K562 (cell line): ENCODE data around the gene HS3ST3A1. TPM values are rescaled to one million over a fixed set of nuclear protein-coding genes. Genes with fewer than 3 reads are reported as not detected.
A peak's percentile ranks its signal among the peaks of the same experiment; 100 is the strongest.

Experiments used
- ATAC-seq: fragments of 200-7000 bp; cut with Tn5 transposase; 3 replicates; pipeline ENCODE4 v1.9.1; 2020; ENCODE audit warnings: moderate library complexity
- BruUV-seq: library from RNA; stranded (reverse); fragments of 400-500 nt; replicated peaks from 2 replicates; lab custom pipeline; 2021; lab: Mats Ljungman, UMichigan
- CTCF ChIA-PET: fragments of 300-600 bp; formaldehyde crosslinking; extraction: SDS; loops from one replicate; lab custom pipeline; 2021; ENCODE audit warnings: low intra/inter-chr PET ratio; lab: Yijun Ruan, JAX
- POLR2A ChIA-PET: fragments of 300-600, 350-650 bp; sonication (Branson Sonifier 250); formaldehyde crosslinking; extraction: SDS; loops from one replicate; lab custom pipeline; 2021; ENCODE audit warnings: antibody characterized with exemption, inconsistent platforms; lab: Yijun Ruan, JAX
- DNase-seq, 4 experiments: peaks; one replicate each; pipeline versions ENCODE4 v3.0.0 to v3.0.0-alpha.2; 2011 to 2018; ENCODE audit warnings: low spot score in 3 of 4, mixed read lengths in 3 of 4; ENCODE audit errors: extremely low read depth in 1 of 4
- FAIRE-seq: peaks from 2 replicates; lab custom pipeline; 2011; peaks lifted over from hg19 to GRCh38; lab: Jason Lieb, UNC
- H2AFZ ChIP-seq: 2 replicates; pipeline ENCODE4 v1.6.0; 2011; ENCODE audit warnings: low read depth, low read length, control low read depth, inconsistent platforms
- H3K27ac ChIP-seq: fragments of 200-600 bp; 3 replicates; pipeline ENCODE4 v1.8.0; 2011; ENCODE audit warnings: low read depth, mild to moderate bottlenecking, control low read depth, inconsistent platforms, low read length, moderate library complexity, mixed read lengths; ENCODE audit errors: extremely low read depth
- H3K27me3 ChIP-seq, 2 experiments: fragments of 300-600 bp in 1 of 2; 2 replicates in 1 of 2; 3 replicates in 1 of 2; pipeline versions ENCODE4 v1.6.0 to v1.8.0; 2011; ENCODE audit warnings: inconsistent platforms in 2 of 2, low read length in 2 of 2, mild to moderate bottlenecking in 1 of 2, mixed read lengths in 1 of 2, moderate library complexity in 1 of 2; ENCODE audit not compliant: control insufficient read depth in 2 of 2, insufficient read depth in 2 of 2
- H3K36me3 ChIP-seq: fragments of 300-600 bp; 3 replicates; pipeline ENCODE4 v1.8.0; 2011; ENCODE audit warnings: mild to moderate bottlenecking, low read length, inconsistent platforms; ENCODE audit not compliant: control insufficient read depth, insufficient read depth
- H3K4me1 ChIP-seq, 2 experiments: fragments of 200-600 bp in 1 of 2; replicated peaks in 1 of 2; 2 replicates in 1 of 2; 3 replicates in 1 of 2; pipeline versions ENCODE4 v1.5.1 to v1.8.0; 2011; ENCODE audit warnings: inconsistent platforms in 2 of 2, low read length in 2 of 2, mild to moderate bottlenecking in 1 of 2, mixed read lengths in 1 of 2, moderate library complexity in 1 of 2; ENCODE audit not compliant: control insufficient read depth in 2 of 2, insufficient read depth in 2 of 2
- H3K4me2 ChIP-seq: 2 replicates; pipeline ENCODE4 v1.6.1; 2011; ENCODE audit warnings: low read length, control low read depth, inconsistent platforms, mixed read lengths; ENCODE audit not compliant: insufficient read depth
- H3K4me3 ChIP-seq: fragments of 200-600 bp; sonication (generic), shearing (Covaris generic); 2 replicates; pipeline ENCODE4 v1.5.1; 2016; ENCODE audit warnings: control low read depth, inconsistent platforms
- H3K79me2 ChIP-seq: fragments of 200-600 bp; 3 replicates; pipeline ENCODE4 v1.8.0; 2011; ENCODE audit warnings: low read length, inconsistent platforms; ENCODE audit not compliant: control insufficient read depth, insufficient read depth
- H3K9ac ChIP-seq, 2 experiments: 2 replicates each; pipeline versions ENCODE4 v1.6.0 to v1.6.1; 2011; ENCODE audit warnings: low read depth in 2 of 2, low read length in 2 of 2, control low read depth in 1 of 2, inconsistent platforms in 1 of 2, mild to moderate bottlenecking in 1 of 2, mixed read lengths in 1 of 2; ENCODE audit not compliant: insufficient read depth in 1 of 2
- H3K9me1 ChIP-seq: one replicate; pipeline ENCODE4 v1.6.0; 2011; ENCODE audit warnings: inconsistent platforms, mild to moderate bottlenecking, low read length, moderate library complexity; ENCODE audit not compliant: control insufficient read depth, insufficient read depth
- H3K9me3 ChIP-seq: replicated peaks from 2 replicates; pipeline ENCODE4 v1.5.1; 2011; ENCODE audit warnings: low read depth, low read length, inconsistent platforms; ENCODE audit not compliant: control insufficient read depth, insufficient read depth
- H4K20me1 ChIP-seq: replicated peaks from 2 replicates; pipeline ENCODE4 v1.6.1; 2011; ENCODE audit warnings: low read length, inconsistent platforms, mixed read lengths; ENCODE audit not compliant: control insufficient read depth, insufficient read depth
- NR2C2 ChIP-seq, 2 experiments: fragments of 200-800 bp in 1 of 2; sonication (Bioruptor generic) in 1 of 2; sonication (generic) in 1 of 2; formaldehyde crosslinking in 1 of 2; IDR thresholded peaks; 2 replicates each; pipeline versions ENCODE4 v1.6.1 to v1.8.0; 2016 to 2022; ENCODE audit warnings: mild to moderate bottlenecking in 1 of 2, missing compliant biosample characterization in 1 of 2, missing genetic modification characterization in 1 of 2, missing genetic modification reagents in 1 of 2
- RFX5 ChIP-seq: IDR thresholded peaks from 2 replicates; pipeline ENCODE4 v1.6.1; 2011; ENCODE audit warnings: low read depth, mild to moderate bottlenecking, improper control_type of control experiment, low read length
- RUNX1 ChIP-seq: sonication (generic); IDR thresholded peaks from 2 replicates; pipeline ENCODE4 v1.6.1; 2016; ENCODE audit warnings: antibody characterized with exemption, low read depth
- XRCC3 ChIP-seq: fragments of 450-650 bp; IDR thresholded peaks from 2 replicates; pipeline ENCODE4 v1.6.1; 2017; ENCODE audit warnings: mild to moderate bottlenecking, moderate library complexity
- ZNF121 ChIP-seq: sonication (generic); formaldehyde crosslinking; conservative IDR thresholded peaks from 2 replicates; pipeline ENCODE4 v1.8.0; 2022; ENCODE audit warnings: missing genetic modification reagents
- whole genome bisulfite sequencing: fragments of 100-300 bp; shearing (Covaris generic); methylation state at CpG from one replicate; pipeline ENCODE4 v1.1.6; 2016; ENCODE audit warnings: low coverage, mixed read lengths; ENCODE audit not compliant: insufficient coverage; ENCODE audit errors: missing lambda C conversion rate; 5-methylcytosine and 5-hydroxymethylcytosine counted together
- in situ Hi-C: fragments of 300-500 bp; cut with MboI; formaldehyde crosslinking; loops from 4 replicates; pipeline ENCODE4 v1.15.0; 2018; ENCODE audit warnings: inconsistent platforms, mixed read lengths
- intact Hi-C: fragments of 100-400 bp; cut with micrococcal nuclease; formaldehyde crosslinking; loops from 2 replicates; pipeline ENCODE4 v1.14.2; 2022
- polyA plus RNA-seq, 8 experiments: library from polyadenylated mRNA; depleted of rRNA in 4 of 8; stranded (reverse) in 5 of 8; unstranded in 3 of 8; fragments of >200 nt; fragmentation: Nextera tagmentation in 2 of 8; fragmentation: Illumina TruSeq in 1 of 8; extraction: Ambion mirVana in 2 of 8; extraction: Trizol in 1 of 8; gene quantifications; 2 replicates each; pipeline versions ENCODE4 v1.2.1 to v1.2.3, GENCODE V29; 2011 to 2014; ENCODE audit warnings: inconsistent platforms in 1 of 8, missing spikeins in 1 of 8
- total RNA-seq, 7 experiments: library from RNA; depleted of rRNA in 6 of 7; stranded (reverse); fragments of >200 nt in 6 of 7; fragmentation: Illumina TruSeq in 2 of 7; extraction: Trizol in 2 of 7; gene quantifications; 2 replicates each; pipeline versions ENCODE4 v1.2.1 to v1.2.3, GENCODE V29; 2011 to 2021; ENCODE audit warnings: low replicate concordance in 1 of 7
- TF ChIP-seq, protein P1 (sequence below): fragments of 200-600 bp; sonication (generic); IDR thresholded peaks from one replicate; pipeline ENCODE4 v1.6.1; 2012; ENCODE audit warnings: mild to moderate bottlenecking, low read depth, low read length, inconsistent platforms
- TF ChIP-seq, protein P2 (sequence below), 2 experiments: IDR thresholded peaks; 2 replicates each; pipeline ENCODE4 v1.6.1; 2012; ENCODE audit warnings: improper control_type of control experiment in 2 of 2, low read depth in 2 of 2, low read length in 2 of 2, borderline replicate concordance in 1 of 2

Gene HS3ST3A1
- total and polyA plus RNA-seq, 9 of the 15 experiments (the other 6 are each of a cell fraction or from before 2014, with no cell fraction given) = 0.25 to 14.8 (median 2.3) TPM

DNA sequence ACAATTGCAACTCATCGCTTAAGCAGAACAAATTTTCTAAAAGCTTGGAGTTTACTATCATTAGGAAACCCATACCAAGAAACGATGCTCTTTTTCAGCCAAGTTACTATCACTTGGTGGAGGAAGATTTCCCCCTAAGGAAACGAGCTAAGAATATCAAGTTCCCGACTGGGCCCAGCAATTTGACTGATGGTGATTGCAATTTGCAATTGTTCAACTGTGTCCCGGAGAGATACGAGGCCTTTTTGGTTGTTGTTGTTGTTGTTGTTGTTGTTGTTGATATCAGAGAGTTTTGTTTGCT, 6.2 kb downstream of the HS3ST3A1 start:
- Histone ChIP-seq H3K4me2 (peak overlapping the region; percentile 32; the same call in 1 of the 2 replicates), H3K9ac (peak overlapping the region in 1 of 2 experiments; percentile 55; a peak in 1 of 4 replicates), H2AFZ (no peak overlapping the region), H3K9me1 (no peaks in the 10 kb centered on the region), H3K36me3 (peaks cover 17% of the 10 kb centered on the region; the same call in 1 of the 3 replicates), H4K20me1 (no peaks in the 10 kb centered on the region), H3K79me2 (peaks cover 98% of the 10 kb centered on the region), H3K27me3 (no peaks in the 10 kb centered on the region), H3K27ac (peak overlapping the region; percentile 61; the same call in 1 of the 3 replicates), H3K9me3 (no peaks in the 10 kb centered on the region), H3K4me3 (no peak overlapping the region), H3K4me1 (peaks cover 4 to 32% of the 10 kb centered on the region in 2 experiments; a peak in 4 of 5 replicates)
- CTCF ChIA-PET = no interaction called here
- 10% methylated on average over 6 of the region's 6 CpGs for WGBS
- ATAC-seq = no peak
- DNase-seq = no peak
- intact Hi-C loops (loop anchor here (2.0 to 5.0 kb wide), 3 partner anchors 83 to 712 kb away; no protein-coding TSS in a partner anchor), in situ Hi-C loops (no loop called here)
- no peak for FAIRE-seq
- BruUV-seq = no TSS peak
- POLR2A ChIA-PET = no interaction called here
- TF ChIP-seq ZNF121 (CRISPR knock-in tag) = no peak
- TF ChIP-seq, protein P1, sequence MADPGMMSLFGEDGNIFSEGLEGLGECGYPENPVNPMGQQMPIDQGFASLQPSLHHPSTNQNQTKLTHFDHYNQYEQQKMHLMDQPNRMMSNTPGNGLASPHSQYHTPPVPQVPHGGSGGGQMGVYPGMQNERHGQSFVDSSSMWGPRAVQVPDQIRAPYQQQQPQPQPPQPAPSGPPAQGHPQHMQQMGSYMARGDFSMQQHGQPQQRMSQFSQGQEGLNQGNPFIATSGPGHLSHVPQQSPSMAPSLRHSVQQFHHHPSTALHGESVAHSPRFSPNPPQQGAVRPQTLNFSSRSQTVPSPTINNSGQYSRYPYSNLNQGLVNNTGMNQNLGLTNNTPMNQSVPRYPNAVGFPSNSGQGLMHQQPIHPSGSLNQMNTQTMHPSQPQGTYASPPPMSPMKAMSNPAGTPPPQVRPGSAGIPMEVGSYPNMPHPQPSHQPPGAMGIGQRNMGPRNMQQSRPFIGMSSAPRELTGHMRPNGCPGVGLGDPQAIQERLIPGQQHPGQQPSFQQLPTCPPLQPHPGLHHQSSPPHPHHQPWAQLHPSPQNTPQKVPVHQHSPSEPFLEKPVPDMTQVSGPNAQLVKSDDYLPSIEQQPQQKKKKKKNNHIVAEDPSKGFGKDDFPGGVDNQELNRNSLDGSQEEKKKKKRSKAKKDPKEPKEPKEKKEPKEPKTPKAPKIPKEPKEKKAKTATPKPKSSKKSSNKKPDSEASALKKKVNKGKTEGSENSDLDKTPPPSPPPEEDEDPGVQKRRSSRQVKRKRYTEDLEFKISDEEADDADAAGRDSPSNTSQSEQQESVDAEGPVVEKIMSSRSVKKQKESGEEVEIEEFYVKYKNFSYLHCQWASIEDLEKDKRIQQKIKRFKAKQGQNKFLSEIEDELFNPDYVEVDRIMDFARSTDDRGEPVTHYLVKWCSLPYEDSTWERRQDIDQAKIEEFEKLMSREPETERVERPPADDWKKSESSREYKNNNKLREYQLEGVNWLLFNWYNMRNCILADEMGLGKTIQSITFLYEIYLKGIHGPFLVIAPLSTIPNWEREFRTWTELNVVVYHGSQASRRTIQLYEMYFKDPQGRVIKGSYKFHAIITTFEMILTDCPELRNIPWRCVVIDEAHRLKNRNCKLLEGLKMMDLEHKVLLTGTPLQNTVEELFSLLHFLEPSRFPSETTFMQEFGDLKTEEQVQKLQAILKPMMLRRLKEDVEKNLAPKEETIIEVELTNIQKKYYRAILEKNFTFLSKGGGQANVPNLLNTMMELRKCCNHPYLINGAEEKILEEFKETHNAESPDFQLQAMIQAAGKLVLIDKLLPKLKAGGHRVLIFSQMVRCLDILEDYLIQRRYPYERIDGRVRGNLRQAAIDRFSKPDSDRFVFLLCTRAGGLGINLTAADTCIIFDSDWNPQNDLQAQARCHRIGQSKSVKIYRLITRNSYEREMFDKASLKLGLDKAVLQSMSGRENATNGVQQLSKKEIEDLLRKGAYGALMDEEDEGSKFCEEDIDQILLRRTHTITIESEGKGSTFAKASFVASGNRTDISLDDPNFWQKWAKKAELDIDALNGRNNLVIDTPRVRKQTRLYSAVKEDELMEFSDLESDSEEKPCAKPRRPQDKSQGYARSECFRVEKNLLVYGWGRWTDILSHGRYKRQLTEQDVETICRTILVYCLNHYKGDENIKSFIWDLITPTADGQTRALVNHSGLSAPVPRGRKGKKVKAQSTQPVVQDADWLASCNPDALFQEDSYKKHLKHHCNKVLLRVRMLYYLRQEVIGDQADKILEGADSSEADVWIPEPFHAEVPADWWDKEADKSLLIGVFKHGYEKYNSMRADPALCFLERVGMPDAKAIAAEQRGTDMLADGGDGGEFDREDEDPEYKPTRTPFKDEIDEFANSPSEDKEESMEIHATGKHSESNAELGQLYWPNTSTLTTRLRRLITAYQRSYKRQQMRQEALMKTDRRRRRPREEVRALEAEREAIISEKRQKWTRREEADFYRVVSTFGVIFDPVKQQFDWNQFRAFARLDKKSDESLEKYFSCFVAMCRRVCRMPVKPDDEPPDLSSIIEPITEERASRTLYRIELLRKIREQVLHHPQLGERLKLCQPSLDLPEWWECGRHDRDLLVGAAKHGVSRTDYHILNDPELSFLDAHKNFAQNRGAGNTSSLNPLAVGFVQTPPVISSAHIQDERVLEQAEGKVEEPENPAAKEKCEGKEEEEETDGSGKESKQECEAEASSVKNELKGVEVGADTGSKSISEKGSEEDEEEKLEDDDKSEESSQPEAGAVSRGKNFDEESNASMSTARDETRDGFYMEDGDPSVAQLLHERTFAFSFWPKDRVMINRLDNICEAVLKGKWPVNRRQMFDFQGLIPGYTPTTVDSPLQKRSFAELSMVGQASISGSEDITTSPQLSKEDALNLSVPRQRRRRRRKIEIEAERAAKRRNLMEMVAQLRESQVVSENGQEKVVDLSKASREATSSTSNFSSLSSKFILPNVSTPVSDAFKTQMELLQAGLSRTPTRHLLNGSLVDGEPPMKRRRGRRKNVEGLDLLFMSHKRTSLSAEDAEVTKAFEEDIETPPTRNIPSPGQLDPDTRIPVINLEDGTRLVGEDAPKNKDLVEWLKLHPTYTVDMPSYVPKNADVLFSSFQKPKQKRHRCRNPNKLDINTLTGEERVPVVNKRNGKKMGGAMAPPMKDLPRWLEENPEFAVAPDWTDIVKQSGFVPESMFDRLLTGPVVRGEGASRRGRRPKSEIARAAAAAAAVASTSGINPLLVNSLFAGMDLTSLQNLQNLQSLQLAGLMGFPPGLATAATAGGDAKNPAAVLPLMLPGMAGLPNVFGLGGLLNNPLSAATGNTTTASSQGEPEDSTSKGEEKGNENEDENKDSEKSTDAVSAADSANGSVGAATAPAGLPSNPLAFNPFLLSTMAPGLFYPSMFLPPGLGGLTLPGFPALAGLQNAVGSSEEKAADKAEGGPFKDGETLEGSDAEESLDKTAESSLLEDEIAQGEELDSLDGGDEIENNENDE = no peak
- no peak for TF ChIP-seq NR2C2 (CRISPR knock-in tag; IDR thresholded peaks at IDR 0.05)
- TF ChIP-seq NR2C2 (tag; IDR thresholded peaks at IDR 0.05) = 0 out of 2 replicates have a peak, but pooled peaks have one; percentile 13
- no peak for TF ChIP-seq RFX5
- no peak for TF ChIP-seq RUNX1
- no peak for TF ChIP-seq XRCC3
- TF ChIP-seq, protein P2, sequence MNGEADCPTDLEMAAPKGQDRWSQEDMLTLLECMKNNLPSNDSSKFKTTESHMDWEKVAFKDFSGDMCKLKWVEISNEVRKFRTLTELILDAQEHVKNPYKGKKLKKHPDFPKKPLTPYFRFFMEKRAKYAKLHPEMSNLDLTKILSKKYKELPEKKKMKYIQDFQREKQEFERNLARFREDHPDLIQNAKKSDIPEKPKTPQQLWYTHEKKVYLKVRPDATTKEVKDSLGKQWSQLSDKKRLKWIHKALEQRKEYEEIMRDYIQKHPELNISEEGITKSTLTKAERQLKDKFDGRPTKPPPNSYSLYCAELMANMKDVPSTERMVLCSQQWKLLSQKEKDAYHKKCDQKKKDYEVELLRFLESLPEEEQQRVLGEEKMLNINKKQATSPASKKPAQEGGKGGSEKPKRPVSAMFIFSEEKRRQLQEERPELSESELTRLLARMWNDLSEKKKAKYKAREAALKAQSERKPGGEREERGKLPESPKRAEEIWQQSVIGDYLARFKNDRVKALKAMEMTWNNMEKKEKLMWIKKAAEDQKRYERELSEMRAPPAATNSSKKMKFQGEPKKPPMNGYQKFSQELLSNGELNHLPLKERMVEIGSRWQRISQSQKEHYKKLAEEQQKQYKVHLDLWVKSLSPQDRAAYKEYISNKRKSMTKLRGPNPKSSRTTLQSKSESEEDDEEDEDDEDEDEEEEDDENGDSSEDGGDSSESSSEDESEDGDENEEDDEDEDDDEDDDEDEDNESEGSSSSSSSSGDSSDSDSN (IDR thresholded peaks at IDR 0.05; ENCODE audit: borderline replicate concordance in 1 of 2, low read depth in 2 of 2, low read length in 2 of 2) = no peak
